BJ (cell line): ENCODE results near the gene NKAIN4. TPM values are rescaled to one million over a fixed set of nuclear protein-coding genes. Genes with fewer than 3 reads are reported as not detected.

ENCODE experiments used
- CTCF ChIA-PET: fragments of 350-600 bp; formaldehyde crosslinking; extraction: SDS; loops from one replicate; lab custom pipeline; 2021; ENCODE audit warnings: antibody characterized with exemption, inconsistent platforms; lab: Yijun Ruan, JAX
- POLR2A ChIA-PET: fragments of 300-600 bp; sonication (Branson Sonifier 250); formaldehyde crosslinking; extraction: SDS; loops from one replicate; lab custom pipeline; 2021; ENCODE audit warnings: antibody characterized with exemption; lab: Charles Lee
- DNase-seq: peaks from one replicate; pipeline ENCODE4 v3.0.0-alpha.2; 2011; ENCODE audit warnings: low read depth
- H3K27me3 ChIP-seq: 2 replicates; pipeline ENCODE4 v1.6.0; 2011; ENCODE audit warnings: low read length; ENCODE audit not compliant: control insufficient read depth, insufficient read depth
- H3K36me3 ChIP-seq: 2 replicates; pipeline ENCODE4 v1.5.1; 2011; ENCODE audit warnings: low read length; ENCODE audit not compliant: control insufficient read depth, insufficient read depth
- H3K4me3 ChIP-seq: 2 replicates; pipeline ENCODE4 v1.5.1; 2011; ENCODE audit warnings: low read depth, mild to moderate bottlenecking, control low read depth, low read length
- polyA plus RNA-seq: library from polyadenylated mRNA; depleted of rRNA; stranded (reverse); fragments of >200 nt; gene quantifications from 2 replicates; pipeline ENCODE4 v1.2.3, GENCODE V29; 2011
- TF ChIP-seq, protein P1 (sequence below): IDR thresholded peaks from 2 replicates; pipeline ENCODE4 v1.5.1; 2011; ENCODE audit warnings: low read depth, mild to moderate bottlenecking, control low read depth, inconsistent platforms, low read length, moderate library complexity; ENCODE audit not compliant: insufficient read depth

NKAIN4 gene
- polyA plus RNA-seq, 1 experiment, result not detected

DNA sequence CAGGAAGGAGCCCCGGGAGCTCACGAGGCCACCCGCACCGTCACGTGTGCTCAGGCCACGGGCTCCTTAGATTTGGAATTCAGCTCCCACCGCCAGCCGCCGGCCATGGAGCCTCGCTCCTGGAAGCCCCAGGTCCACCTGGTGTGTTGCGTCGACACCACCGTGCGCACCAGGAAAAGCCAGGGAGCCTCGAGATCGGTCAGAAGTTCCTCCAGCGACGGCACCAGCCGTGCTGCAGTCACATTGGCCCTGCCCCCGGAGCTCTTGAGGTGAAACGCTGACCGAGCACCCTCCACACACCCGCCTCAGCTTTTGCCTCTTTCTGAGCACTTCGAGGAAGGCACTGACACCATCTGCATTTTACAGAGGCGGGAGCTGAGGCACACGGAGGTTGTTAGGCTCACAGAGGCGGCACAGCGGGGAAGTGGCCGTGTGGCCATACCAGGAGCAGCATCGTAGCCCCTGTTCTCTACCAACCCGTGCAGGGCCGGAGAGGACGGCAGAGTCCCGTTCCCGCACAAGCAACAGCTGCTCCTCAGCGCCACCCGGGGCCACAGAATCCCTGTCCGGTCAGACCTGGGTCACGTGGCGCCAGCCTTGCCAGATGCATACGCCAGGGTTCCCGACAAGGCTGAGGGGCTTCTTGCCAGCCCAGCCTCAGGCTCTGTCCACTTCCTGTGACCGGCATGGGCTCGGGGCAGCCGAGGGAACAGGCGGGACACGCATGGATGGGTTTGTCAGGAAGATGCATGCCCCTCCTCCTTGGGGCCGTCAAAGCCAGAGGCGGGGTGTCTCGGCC is 7.6 kb downstream of the NKAIN4 start:
- CTCF ChIA-PET, result interaction anchor here (0.6 to 9.2 kb wide), 6 partner anchors 8 to 118 kb away, joined by 3 to 64 read pairs (median 3); no protein-coding TSS in a partner anchor
- TF ChIP-seq, protein P1, sequence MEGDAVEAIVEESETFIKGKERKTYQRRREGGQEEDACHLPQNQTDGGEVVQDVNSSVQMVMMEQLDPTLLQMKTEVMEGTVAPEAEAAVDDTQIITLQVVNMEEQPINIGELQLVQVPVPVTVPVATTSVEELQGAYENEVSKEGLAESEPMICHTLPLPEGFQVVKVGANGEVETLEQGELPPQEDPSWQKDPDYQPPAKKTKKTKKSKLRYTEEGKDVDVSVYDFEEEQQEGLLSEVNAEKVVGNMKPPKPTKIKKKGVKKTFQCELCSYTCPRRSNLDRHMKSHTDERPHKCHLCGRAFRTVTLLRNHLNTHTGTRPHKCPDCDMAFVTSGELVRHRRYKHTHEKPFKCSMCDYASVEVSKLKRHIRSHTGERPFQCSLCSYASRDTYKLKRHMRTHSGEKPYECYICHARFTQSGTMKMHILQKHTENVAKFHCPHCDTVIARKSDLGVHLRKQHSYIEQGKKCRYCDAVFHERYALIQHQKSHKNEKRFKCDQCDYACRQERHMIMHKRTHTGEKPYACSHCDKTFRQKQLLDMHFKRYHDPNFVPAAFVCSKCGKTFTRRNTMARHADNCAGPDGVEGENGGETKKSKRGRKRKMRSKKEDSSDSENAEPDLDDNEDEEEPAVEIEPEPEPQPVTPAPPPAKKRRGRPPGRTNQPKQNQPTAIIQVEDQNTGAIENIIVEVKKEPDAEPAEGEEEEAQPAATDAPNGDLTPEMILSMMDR, result no peak
- Histone ChIP-seq H3K36me3 (no peaks in the 10 kb centered on the region), H3K27me3 (peaks cover 4% of the 10 kb centered on the region), H3K4me3 (no peak overlapping the region)
- DNase-seq, result no peak
- POLR2A ChIA-PET, result no interaction called here

DNA sequence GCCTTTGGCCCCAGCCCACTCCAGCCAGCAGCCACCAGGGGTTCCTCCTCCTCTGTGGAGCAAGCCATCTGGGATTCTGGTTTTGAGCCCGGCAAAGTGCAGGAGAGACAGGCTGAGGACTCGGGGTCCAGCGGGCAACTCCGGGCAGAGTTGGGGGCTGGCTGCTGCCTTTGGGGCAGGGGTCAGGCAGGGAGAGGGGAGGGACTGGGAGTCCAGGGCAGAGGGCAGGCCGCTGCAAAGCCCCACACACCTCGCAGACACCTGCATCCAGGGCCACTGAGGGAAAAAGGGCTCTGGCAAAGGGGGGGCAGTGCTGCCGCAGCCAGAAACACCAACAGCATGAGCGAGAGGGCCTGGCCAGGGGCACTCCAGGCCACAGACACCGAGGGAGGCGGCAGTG is 9.8 kb downstream of the NKAIN4 start:
- peaks cover 4% of the 10 kb centered on the region for H3K27me3 ChIP-seq
- no peak overlapping the region for H3K4me3 ChIP-seq
- no peak for DNase-seq
- ChIA-PET POLR2A (no interaction called here), CTCF (no interaction called here)
- TF ChIP-seq, protein P1, result no peak
- H3K36me3 ChIP-seq, result no peaks in the 10 kb centered on the region

DNA sequence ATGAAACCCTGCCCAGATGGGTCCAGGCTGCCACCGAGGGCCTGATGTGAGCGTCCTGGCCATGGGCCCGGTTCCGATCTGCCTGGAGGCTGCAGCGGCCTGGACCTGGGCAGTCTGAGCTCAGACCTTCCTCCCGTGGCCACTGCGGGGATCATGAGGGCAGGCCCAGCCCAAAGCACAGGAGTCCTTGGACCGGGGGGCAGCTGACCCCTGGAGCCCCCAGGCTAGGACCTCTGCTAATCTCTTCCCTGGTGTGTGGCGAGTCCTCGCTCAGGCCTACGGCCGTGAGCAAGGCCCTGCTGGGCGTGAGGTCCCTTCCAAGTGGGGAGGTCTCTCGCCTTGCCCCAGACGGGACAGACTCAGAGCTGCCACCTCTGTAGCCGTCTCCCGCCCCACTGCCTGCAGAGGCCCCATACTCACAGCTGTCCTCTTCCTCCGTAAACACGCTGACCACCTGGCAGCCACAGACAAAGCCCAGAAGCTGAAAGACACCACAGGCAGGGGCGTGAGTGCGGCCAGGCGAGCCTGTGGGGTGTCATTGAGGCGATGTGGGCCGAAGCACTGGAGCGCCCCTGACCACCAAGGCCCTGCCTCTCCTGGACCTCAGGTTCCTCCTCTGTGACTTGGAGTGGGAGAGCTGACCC is 10.5 kb downstream of the NKAIN4 start:
- peaks cover 4% of the 10 kb centered on the region for H3K27me3 ChIP-seq
- H3K36me3 ChIP-seq, result no peaks in the 10 kb centered on the region
- H3K4me3 ChIP-seq, result no peak overlapping the region
- CTCF ChIA-PET, result interaction anchor here (1.1 kb wide), 2 partner anchors 20 to 66 kb away, joined by 4 to 6 read pairs; no protein-coding TSS in a partner anchor
- POLR2A ChIA-PET, result no interaction called here
- DNase-seq, result no peak
- TF ChIP-seq, protein P1, result no peak

DNA sequence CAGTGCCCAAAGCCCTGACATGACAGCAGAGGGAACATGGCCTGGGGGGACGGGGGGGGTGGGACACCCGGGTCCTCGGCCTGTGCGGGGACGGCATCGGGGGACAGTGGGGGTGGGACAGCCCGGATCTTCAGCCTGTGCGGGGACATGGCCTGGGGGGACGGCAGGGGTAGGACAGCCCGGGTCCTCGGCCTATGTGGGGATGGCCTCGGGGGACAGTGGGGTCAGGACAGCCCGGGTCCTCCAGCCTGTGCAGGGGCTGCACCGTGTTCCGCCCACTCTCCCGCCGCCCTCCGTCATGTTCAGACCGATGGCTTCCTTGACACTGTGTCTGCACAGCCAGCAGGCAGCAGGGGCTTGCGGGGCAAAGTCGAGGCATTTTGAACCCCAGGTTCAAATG is 11.5 kb downstream of the NKAIN4 start:
- ChIA-PET CTCF (interaction anchor here (1.1 to 1.5 kb wide), 2 partner anchors 13 to 19 kb away, joined by 3 to 6 read pairs; no protein-coding TSS in a partner anchor), POLR2A (no interaction called here)
- Histone ChIP-seq H3K4me3 (no peak overlapping the region), H3K36me3 (no peaks in the 10 kb centered on the region), H3K27me3 (peaks cover 4% of the 10 kb centered on the region)
- no peak for DNase-seq
- TF ChIP-seq, protein P1, result no peak

DNA sequence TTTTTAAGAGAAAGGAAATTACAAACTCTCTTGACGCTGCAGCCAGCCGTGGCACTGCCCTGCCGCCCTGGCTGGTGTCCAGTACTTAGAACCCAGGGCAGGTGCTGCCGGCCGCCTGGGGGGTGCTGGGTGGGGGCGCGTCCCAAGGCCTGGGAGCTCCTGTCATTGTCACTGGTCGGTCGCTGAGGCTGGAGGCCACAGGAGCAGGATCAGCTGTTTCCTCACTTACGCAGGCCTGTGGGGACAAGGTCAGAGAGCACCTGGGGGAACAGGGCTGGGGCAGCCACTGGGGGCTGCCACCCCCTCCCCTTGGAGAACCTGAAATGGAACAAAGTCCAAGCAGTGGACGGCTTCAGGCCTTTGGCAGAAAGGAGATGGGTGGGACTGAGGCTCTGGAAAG is 13.0 kb downstream of the NKAIN4 start:
- no peak for DNase-seq
- Histone ChIP-seq H3K27me3 (peaks cover 2% of the 10 kb centered on the region; the same call in 1 of the 2 replicates), H3K4me3 (no peak overlapping the region), H3K36me3 (no peaks in the 10 kb centered on the region)
- ChIA-PET CTCF (interaction anchor here (0.8 to 1.5 kb wide), 2 partner anchors 12 to 18 kb away, joined by 3 to 4 read pairs; no protein-coding TSS in a partner anchor), POLR2A (no interaction called here)
- TF ChIP-seq, protein P1, result no peak
